Prostate gland (tissue), 2 donors: ENCODE data around the gene PRR35.

Experiments
- POLR2A ChIP-seq: fragments of 450-650 bp; IDR thresholded peaks from one replicate; pipeline ENCODE4 v1.6.1; 2016; ENCODE audit warnings: antibody characterized with exemption, mild to moderate bottlenecking
- POLR2AphosphoS5 ChIP-seq: sonication (generic); formaldehyde crosslinking; IDR thresholded peaks from one replicate; pipeline ENCODE4 v1.6.1; 2017; ENCODE audit warnings: antibody characterized with exemption
- TF ChIP-seq, protein P1 (sequence below), 4 experiments: fragments of 200-600 bp in 2 of 4; fragments of 450-650 bp in 2 of 4; sonication (generic) in 2 of 4; IDR thresholded peaks; 1 replicate in 3 of 4; 2 replicates in 1 of 4; pipeline ENCODE4 v1.5.1; 2016 to 2019; ENCODE audit warnings: antibody characterized with exemption in 4 of 4, mild to moderate bottlenecking in 2 of 4, moderate library complexity in 2 of 4

DNA sequence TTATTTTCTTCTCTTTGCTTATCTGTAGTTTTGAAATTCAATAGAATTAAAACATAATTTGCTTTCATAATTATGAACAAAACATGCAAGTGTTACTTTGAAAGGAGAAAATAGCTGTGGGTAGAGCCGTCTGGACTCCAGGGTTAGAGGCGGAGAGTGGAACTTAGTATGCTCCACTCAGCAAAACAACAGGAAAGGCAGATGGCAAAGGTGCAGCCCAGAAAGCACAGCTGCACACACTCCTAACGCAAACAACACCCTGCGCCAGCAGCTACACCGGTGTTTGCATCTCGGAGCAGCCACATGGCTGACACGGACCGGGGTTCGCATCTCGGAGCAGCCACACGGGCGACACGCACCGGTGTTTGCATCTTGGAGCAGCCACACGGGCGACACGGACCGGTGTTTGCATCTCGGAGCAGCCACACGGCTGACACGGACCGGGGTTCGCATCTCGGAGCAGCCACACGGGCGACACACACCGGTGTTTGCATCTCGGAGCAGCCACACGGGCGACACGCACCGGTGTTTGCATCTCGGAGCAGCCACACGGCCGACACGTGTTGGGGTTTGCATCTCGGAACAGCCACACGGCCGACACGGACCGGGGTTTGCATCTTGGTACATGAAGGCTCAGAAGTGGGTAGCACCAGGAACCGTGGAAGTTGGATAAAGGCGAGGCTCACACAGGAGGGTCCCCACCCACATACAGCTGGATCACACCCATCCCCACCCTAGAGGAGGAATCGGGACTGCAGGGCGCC is 44.8 kb upstream of the PRR35 start:
- TF ChIP-seq POLR2AphosphoS5 (no peak), POLR2A (no peak)
- TF ChIP-seq, protein P1, sequence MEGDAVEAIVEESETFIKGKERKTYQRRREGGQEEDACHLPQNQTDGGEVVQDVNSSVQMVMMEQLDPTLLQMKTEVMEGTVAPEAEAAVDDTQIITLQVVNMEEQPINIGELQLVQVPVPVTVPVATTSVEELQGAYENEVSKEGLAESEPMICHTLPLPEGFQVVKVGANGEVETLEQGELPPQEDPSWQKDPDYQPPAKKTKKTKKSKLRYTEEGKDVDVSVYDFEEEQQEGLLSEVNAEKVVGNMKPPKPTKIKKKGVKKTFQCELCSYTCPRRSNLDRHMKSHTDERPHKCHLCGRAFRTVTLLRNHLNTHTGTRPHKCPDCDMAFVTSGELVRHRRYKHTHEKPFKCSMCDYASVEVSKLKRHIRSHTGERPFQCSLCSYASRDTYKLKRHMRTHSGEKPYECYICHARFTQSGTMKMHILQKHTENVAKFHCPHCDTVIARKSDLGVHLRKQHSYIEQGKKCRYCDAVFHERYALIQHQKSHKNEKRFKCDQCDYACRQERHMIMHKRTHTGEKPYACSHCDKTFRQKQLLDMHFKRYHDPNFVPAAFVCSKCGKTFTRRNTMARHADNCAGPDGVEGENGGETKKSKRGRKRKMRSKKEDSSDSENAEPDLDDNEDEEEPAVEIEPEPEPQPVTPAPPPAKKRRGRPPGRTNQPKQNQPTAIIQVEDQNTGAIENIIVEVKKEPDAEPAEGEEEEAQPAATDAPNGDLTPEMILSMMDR (IDR thresholded peaks at IDR 0.05) = no peak
